ENCODE results near the gene ADI1.
A peak's percentile ranks its signal among the peaks of the same experiment; 100 is the strongest.

The ADI1 gene

GRCh38 chr2:3481736-3482362, 37.5 kb downstream of the ADI1 start:
- H3K9ac ChIP-seq (ENCODE audit: low read length): no peak overlapping the region
- DNase-seq: no peak
- peaks cover 14% of the 10 kb centered on the region for H3K4me1 ChIP-seq (ENCODE audit: low read length)
- no peaks in the 10 kb centered on the region for H3K9me2 ChIP-seq (replicated peaks; ENCODE audit: insufficient read depth, low read length)
- peaks cover 13% of the 10 kb centered on the region for H3F3A ChIP-seq (ENCODE audit: insufficient read depth, low read length)
- TF ChIP-seq EZH2phosphoT487 (IDR thresholded peaks at IDR 0.05; ENCODE audit: low read length): no peak
- TF ChIP-seq EZH2 (optimal IDR thresholded peaks at IDR 0.05; ENCODE audit: low read depth, low read length): no peak
- TF ChIP-seq CTCF (IDR thresholded peaks at IDR 0.05; ENCODE audit: low read length): no peak
- no peaks in the 10 kb centered on the region for H3K36me3 ChIP-seq (replicated peaks; ENCODE audit: insufficient read depth, low read length)
- no peak overlapping the region for H3K27ac ChIP-seq (ENCODE audit: low read length)
- no peak overlapping the region for H2AFZ ChIP-seq (ENCODE audit: low read length)
- H3K4me3 ChIP-seq (ENCODE audit: low read length): no peak overlapping the region
- no peaks in the 10 kb centered on the region for H4K20me1 ChIP-seq (ENCODE audit: insufficient read depth, low read length)
- no peak overlapping the region for H3K4me2 ChIP-seq (ENCODE audit: low read depth, low read length)
- no peaks in the 10 kb centered on the region for H3K9me3 ChIP-seq (replicated peaks; ENCODE audit: insufficient read depth, low read length)
- no peaks in the 10 kb centered on the region for H3K79me2 ChIP-seq (ENCODE audit: low read length)
- no peaks in the 10 kb centered on the region for H3K27me3 ChIP-seq (replicated peaks; ENCODE audit: insufficient read depth, low read length)

DNA sequence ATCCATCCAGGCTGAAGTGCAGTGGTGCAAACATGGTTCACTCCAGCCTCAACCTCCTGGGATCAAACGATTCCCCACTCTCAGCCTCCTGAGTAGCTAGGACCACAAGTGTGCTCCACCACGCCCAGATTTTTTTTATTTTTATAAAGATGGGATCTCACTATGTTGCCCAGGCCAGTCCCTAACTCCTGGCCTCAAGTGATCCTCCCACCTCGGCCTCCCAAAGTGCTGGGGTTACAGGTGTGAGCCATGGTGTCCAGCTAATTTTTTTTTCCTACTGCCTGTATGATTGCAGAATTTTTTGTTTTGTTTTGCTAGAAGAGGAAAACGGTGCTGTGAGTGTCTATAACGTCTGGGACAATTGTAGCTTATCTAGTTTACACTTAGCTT, 38.3 kb downstream of the ADI1 start:
- no peaks in the 10 kb centered on the region for H3K79me2 ChIP-seq (ENCODE audit: low read length)
- peak overlapping the region; percentile 85; the same call in 1 of the 2 replicates for H3K27ac ChIP-seq (ENCODE audit: low read length)
- peak overlapping the region; percentile 70; the same call in 1 of the 2 replicates for H3K4me2 ChIP-seq (ENCODE audit: low read depth, low read length)
- H3K4me1 ChIP-seq (ENCODE audit: low read length): peaks cover 14% of the 10 kb centered on the region
- H3K36me3 ChIP-seq (replicated peaks; ENCODE audit: insufficient read depth, low read length): no peaks in the 10 kb centered on the region
- no peaks in the 10 kb centered on the region for H3K9me2 ChIP-seq (replicated peaks; ENCODE audit: insufficient read depth, low read length)
- peaks cover 13% of the 10 kb centered on the region for H3F3A ChIP-seq (ENCODE audit: insufficient read depth, low read length)
- TF ChIP-seq EZH2phosphoT487 (IDR thresholded peaks at IDR 0.05; ENCODE audit: low read length) (no peak), CTCF (IDR thresholded peaks at IDR 0.05; ENCODE audit: low read length) (no peak), EZH2 (optimal IDR thresholded peaks at IDR 0.05; ENCODE audit: low read depth, low read length) (no peak)
- no peaks in the 10 kb centered on the region for H4K20me1 ChIP-seq (ENCODE audit: insufficient read depth, low read length)
- H3K9me3 ChIP-seq (replicated peaks; ENCODE audit: insufficient read depth, low read length): no peaks in the 10 kb centered on the region
- H3K9ac ChIP-seq (ENCODE audit: low read length): no peak overlapping the region
- no peak overlapping the region for H2AFZ ChIP-seq (ENCODE audit: low read length)
- H3K27me3 ChIP-seq (replicated peaks; ENCODE audit: insufficient read depth, low read length): no peaks in the 10 kb centered on the region
- H3K4me3 ChIP-seq (ENCODE audit: low read length): no peak overlapping the region
- DNase-seq: no peak

- peak overlapping the region; percentile 85 for H3K27ac ChIP-seq (ENCODE audit: low read length)
- no peak for TF ChIP-seq CTCF (IDR thresholded peaks at IDR 0.05; ENCODE audit: low read length)
- no peak for TF ChIP-seq EZH2 (optimal IDR thresholded peaks at IDR 0.05; ENCODE audit: low read depth, low read length)
- TF ChIP-seq EZH2phosphoT487 (IDR thresholded peaks at IDR 0.05; ENCODE audit: low read length): no peak
Observed at GRCh38 chr2:3480352-3481010, 38.9 kb downstream of the ADI1 start.

More at GRCh38 chr2:3480352-3481010, 38.9 kb downstream of the ADI1 start:
- Histone ChIP-seq H3K4me2 (ENCODE audit: low read depth, low read length) (peak overlapping the region; percentile 70), H3K36me3 (replicated peaks; ENCODE audit: insufficient read depth, low read length) (no peaks in the 10 kb centered on the region), H3K4me3 (ENCODE audit: low read length) (peak overlapping the region; percentile 53), H2AFZ (ENCODE audit: low read length) (peak overlapping the region; percentile 53; the same call in 1 of the 2 replicates), H3K9ac (ENCODE audit: low read length) (peak overlapping the region; percentile 48; the same call in 1 of the 2 replicates), H3F3A (ENCODE audit: insufficient read depth, low read length) (peaks cover 13% of the 10 kb centered on the region), H3K27me3 (replicated peaks; ENCODE audit: insufficient read depth, low read length) (no peaks in the 10 kb centered on the region), H3K79me2 (ENCODE audit: low read length) (no peaks in the 10 kb centered on the region), H3K9me2 (replicated peaks; ENCODE audit: insufficient read depth, low read length) (no peaks in the 10 kb centered on the region), H4K20me1 (ENCODE audit: insufficient read depth, low read length) (no peaks in the 10 kb centered on the region), H3K4me1 (ENCODE audit: low read length) (peaks cover 14% of the 10 kb centered on the region), H3K9me3 (replicated peaks; ENCODE audit: insufficient read depth, low read length) (no peaks in the 10 kb centered on the region)
- peak; percentile 74 for DNase-seq

All from MM.1S (cell line).